Urothelium cell line (cell line): ENCODE measurements around the gene FOXJ3.

Source experiments
- DNase-seq: peaks from one replicate; pipeline ENCODE4 v3.0.0; 2011; ENCODE audit warnings: low spot score, mixed read lengths
- FAIRE-seq: peaks from 2 replicates; lab custom pipeline; 2011; peaks lifted over from hg19 to GRCh38; lab: Jason Lieb, UNC

Gene FOXJ3

GRCh38 chr1:42148166-42148565, 186.9 kb downstream of the FOXJ3 start:
- DNase-seq (no peak), FAIRE-seq (no peak)

- DNase-seq (peak; percentile 82), FAIRE-seq (peak; percentile 90)
Measured at GRCh38 chr1:42146626-42147320, 188.3 kb downstream of the FOXJ3 start.

GRCh38 chr1:42145764-42146625, 189.0 kb downstream of the FOXJ3 start:
- no peak for DNase-seq
- FAIRE-seq: peak; percentile 88

GRCh38 chr1:42145389-42145716, 189.7 kb downstream of the FOXJ3 start:
- DNase-seq (no peak), FAIRE-seq (peak; percentile 50)

GRCh38 chr1:42144711-42145388, 190.2 kb downstream of the FOXJ3 start:
- DNase-seq (no peak), FAIRE-seq (no peak)

GRCh38 chr1:42143896-42144710, 190.9 kb downstream of the FOXJ3 start:
- DNase-seq (no peak), FAIRE-seq (no peak)

GRCh38 chr1:42142894-42143675, 191.9 kb downstream of the FOXJ3 start:
- DNase-seq: no peak
- peak; percentile 86 for FAIRE-seq

GRCh38 chr1:42141978-42142377, 193.1 kb downstream of the FOXJ3 start:
- FAIRE-seq (peak; percentile 71), DNase-seq (no peak)

GRCh38 chr1:42140191-42140590, 194.8 kb downstream of the FOXJ3 start:
- no peak for DNase-seq
- no peak for FAIRE-seq

- no peak for DNase-seq
- FAIRE-seq: no peak
Measured at GRCh38 chr1:42139444-42139843, 195.6 kb downstream of the FOXJ3 start.

- peak; percentile 40 for FAIRE-seq
- DNase-seq: no peak
Measured at GRCh38 chr1:42138586-42138985, 196.4 kb downstream of the FOXJ3 start.

- DNase-seq (no peak), FAIRE-seq (peak; percentile 58)
Measured at GRCh38 chr1:42137766-42138165, 197.3 kb downstream of the FOXJ3 start.

GRCh38 chr1:42136466-42136865, 198.6 kb downstream of the FOXJ3 start:
- FAIRE-seq (no peak), DNase-seq (no peak)

- no peak for FAIRE-seq
- DNase-seq: no peak
Measured at GRCh38 chr1:42135426-42135825, 199.6 kb downstream of the FOXJ3 start.

- DNase-seq: no peak
Measured at GRCh38 chr1:42133809-42134526, 201.1 kb downstream of the FOXJ3 start.

GRCh38 chr1:42133390-42133789, 201.6 kb downstream of the FOXJ3 start:
- FAIRE-seq (peak; percentile 9), DNase-seq (no peak)

More at GRCh38 chr1:42133809-42134526, 201.1 kb downstream of the FOXJ3 start:
- FAIRE-seq: no peak

- DNase-seq (no peak), FAIRE-seq (no peak)
Measured at GRCh38 chr1:42130061-42130660, 204.9 kb downstream of the FOXJ3 start.

GRCh38 chr1:42128964-42129363, 206.1 kb downstream of the FOXJ3 start:
- FAIRE-seq (no peak), DNase-seq (no peak)

GRCh38 chr1:42128499-42128898, 206.5 kb downstream of the FOXJ3 start:
- no peak for DNase-seq
- no peak for FAIRE-seq
